Stomach (tissue), 4 donors: ENCODE data around the gene BACE1-AS.

Source experiments
- CTCF ChIP-seq, 7 experiments: fragments of 450-650 bp in 4 of 7; fragments of 200-600 bp in 3 of 7; sonication (generic) in 3 of 7; IDR thresholded peaks; one replicate each; pipeline ENCODE4 v1.5.1; 2016 to 2019; ENCODE audit warnings: antibody characterized with exemption in 7 of 7, control low read depth in 2 of 7, mild to moderate bottlenecking in 1 of 7
- EP300 ChIP-seq: sonication (generic); formaldehyde crosslinking; IDR thresholded peaks from one replicate; pipeline ENCODE4 v1.6.1; 2017; ENCODE audit warnings: antibody characterized with exemption
- POLR2A ChIP-seq, 4 donors: fragments of 450-650 bp; IDR thresholded peaks; one replicate each; pipeline ENCODE4 v1.6.1; 2016; ENCODE audit warnings: antibody characterized with exemption in 4 of 4, control low read depth in 2 of 4, mild to moderate bottlenecking in 1 of 4, moderate library complexity in 1 of 4
- POLR2AphosphoS5 ChIP-seq, 3 donors: sonication (generic); formaldehyde crosslinking; IDR thresholded peaks; one replicate each; pipeline ENCODE4 v1.6.1; 2016; ENCODE audit warnings: antibody characterized with exemption in 3 of 3

GRCh38 chr11:117279711-117280376, 11.3 kb upstream of the BACE1-AS start:
- no peak for TF ChIP-seq POLR2A (IDR thresholded peaks at IDR 0.05)
- TF ChIP-seq CTCF (IDR thresholded peaks at IDR 0.05) = no peak
- TF ChIP-seq POLR2AphosphoS5 (IDR thresholded peaks at IDR 0.05) = no peak
- TF ChIP-seq EP300 = no peak
